ENCODE results near the gene CLPSL1. TPM values are rescaled to one million over a fixed set of nuclear protein-coding genes. Genes with fewer than 3 reads are reported as not detected.

Gene CLPSL1
- total and polyA plus RNA-seq, 2 experiments from 2014 or later: not detected

GRCh38 chr6:35774116-35774794 lies 6.6 kb upstream of the CLPSL1 start:
- H3K27me3 ChIP-seq (ENCODE audit: insufficient read depth): peaks cover 14% of the 10 kb centered on the region
- H2AFZ ChIP-seq: no peak overlapping the region
- H3K9me2 ChIP-seq (ENCODE audit: insufficient read depth): no peaks in the 10 kb centered on the region
- peaks cover 6% of the 10 kb centered on the region; the same call in 1 of the 2 replicates for H3F3A ChIP-seq (replicated peaks; ENCODE audit: low read depth)
- H3K4me1 Mint-ChIP-seq: peaks cover 7% of the 10 kb centered on the region
- no peaks in the 10 kb centered on the region; the same call in 2 of the 3 replicates for H3K36me3 Mint-ChIP-seq (ENCODE audit: low read depth)
- H3K4me1 ChIP-seq (ENCODE audit: insufficient read depth): no peaks in the 10 kb centered on the region
- H3K79me2 ChIP-seq (replicated peaks; ENCODE audit: insufficient read depth): no peaks in the 10 kb centered on the region
- no peak for ATAC-seq
- no peak overlapping the region for H3K4me2 ChIP-seq
- no peaks in the 10 kb centered on the region for H3K9me3 Mint-ChIP-seq
- H3K36me3 ChIP-seq (ENCODE audit: insufficient read depth): no peaks in the 10 kb centered on the region
- no peaks in the 10 kb centered on the region for H4K20me1 ChIP-seq (replicated peaks; ENCODE audit: insufficient read depth)
- H3K4me3 ChIP-seq: no peak overlapping the region
- no peak overlapping the region for H3K27ac ChIP-seq (ENCODE audit: low read depth)
- no peak overlapping the region for H3K27ac Mint-ChIP-seq
- peaks cover 18% of the 10 kb centered on the region for H3K27me3 Mint-ChIP-seq (ENCODE audit: insufficient read depth, low read depth, poor library complexity)
- H3K4me3 Mint-ChIP-seq: no peak overlapping the region
- DNase-seq (ENCODE audit: low spot score): no peak
- TF ChIP-seq ZNF331 (CRISPR knock-in tag; IDR thresholded peaks at IDR 0.05; ENCODE audit: low read depth) (no peak), JUNB (IDR thresholded peaks at IDR 0.05; ENCODE audit: unreplicated experiment) (no peak), EZH2 (IDR thresholded peaks at IDR 0.05; ENCODE audit: low read depth, unreplicated experiment) (no peak)

- no peaks in the 10 kb centered on the region for H3K36me3 ChIP-seq (ENCODE audit: insufficient read depth)
- no peak overlapping the region for H3K4me2 ChIP-seq
- Mint-ChIP-seq H3K4me1 (peaks cover 7% of the 10 kb centered on the region), H3K9me3 (no peaks in the 10 kb centered on the region), H3K27me3 (ENCODE audit: insufficient read depth, low read depth, poor library complexity) (peaks cover 18% of the 10 kb centered on the region), H3K4me3 (no peak overlapping the region), H3K36me3 (ENCODE audit: low read depth) (no peaks in the 10 kb centered on the region; the same call in 2 of the 3 replicates), H3K27ac (no peak overlapping the region)
- no peak overlapping the region for H3K27ac ChIP-seq (ENCODE audit: low read depth)
- H3F3A ChIP-seq (replicated peaks; ENCODE audit: low read depth): peaks cover 6% of the 10 kb centered on the region; the same call in 1 of the 2 replicates
- DNase-seq (ENCODE audit: low spot score) (no peak), ATAC-seq (no peak)
- H3K9me2 ChIP-seq (ENCODE audit: insufficient read depth): no peaks in the 10 kb centered on the region
- H2AFZ ChIP-seq: no peak overlapping the region
- no peak overlapping the region for H3K4me3 ChIP-seq
- peaks cover 14% of the 10 kb centered on the region for H3K27me3 ChIP-seq (ENCODE audit: insufficient read depth)
- no peaks in the 10 kb centered on the region for H3K4me1 ChIP-seq (ENCODE audit: insufficient read depth)
- no peaks in the 10 kb centered on the region for H4K20me1 ChIP-seq (replicated peaks; ENCODE audit: insufficient read depth)
- H3K79me2 ChIP-seq (replicated peaks; ENCODE audit: insufficient read depth): no peaks in the 10 kb centered on the region
- TF ChIP-seq NANOG (IDR thresholded peaks at IDR 0.05; ENCODE audit: borderline replicate concordance): no peak
- TF ChIP-seq ZNF331 (CRISPR knock-in tag; IDR thresholded peaks at IDR 0.05; ENCODE audit: low read depth): no peak
- no peak for TF ChIP-seq EZH2phosphoT487 (IDR thresholded peaks at IDR 0.05; ENCODE audit: unreplicated experiment)
- TF ChIP-seq, protein P1, sequence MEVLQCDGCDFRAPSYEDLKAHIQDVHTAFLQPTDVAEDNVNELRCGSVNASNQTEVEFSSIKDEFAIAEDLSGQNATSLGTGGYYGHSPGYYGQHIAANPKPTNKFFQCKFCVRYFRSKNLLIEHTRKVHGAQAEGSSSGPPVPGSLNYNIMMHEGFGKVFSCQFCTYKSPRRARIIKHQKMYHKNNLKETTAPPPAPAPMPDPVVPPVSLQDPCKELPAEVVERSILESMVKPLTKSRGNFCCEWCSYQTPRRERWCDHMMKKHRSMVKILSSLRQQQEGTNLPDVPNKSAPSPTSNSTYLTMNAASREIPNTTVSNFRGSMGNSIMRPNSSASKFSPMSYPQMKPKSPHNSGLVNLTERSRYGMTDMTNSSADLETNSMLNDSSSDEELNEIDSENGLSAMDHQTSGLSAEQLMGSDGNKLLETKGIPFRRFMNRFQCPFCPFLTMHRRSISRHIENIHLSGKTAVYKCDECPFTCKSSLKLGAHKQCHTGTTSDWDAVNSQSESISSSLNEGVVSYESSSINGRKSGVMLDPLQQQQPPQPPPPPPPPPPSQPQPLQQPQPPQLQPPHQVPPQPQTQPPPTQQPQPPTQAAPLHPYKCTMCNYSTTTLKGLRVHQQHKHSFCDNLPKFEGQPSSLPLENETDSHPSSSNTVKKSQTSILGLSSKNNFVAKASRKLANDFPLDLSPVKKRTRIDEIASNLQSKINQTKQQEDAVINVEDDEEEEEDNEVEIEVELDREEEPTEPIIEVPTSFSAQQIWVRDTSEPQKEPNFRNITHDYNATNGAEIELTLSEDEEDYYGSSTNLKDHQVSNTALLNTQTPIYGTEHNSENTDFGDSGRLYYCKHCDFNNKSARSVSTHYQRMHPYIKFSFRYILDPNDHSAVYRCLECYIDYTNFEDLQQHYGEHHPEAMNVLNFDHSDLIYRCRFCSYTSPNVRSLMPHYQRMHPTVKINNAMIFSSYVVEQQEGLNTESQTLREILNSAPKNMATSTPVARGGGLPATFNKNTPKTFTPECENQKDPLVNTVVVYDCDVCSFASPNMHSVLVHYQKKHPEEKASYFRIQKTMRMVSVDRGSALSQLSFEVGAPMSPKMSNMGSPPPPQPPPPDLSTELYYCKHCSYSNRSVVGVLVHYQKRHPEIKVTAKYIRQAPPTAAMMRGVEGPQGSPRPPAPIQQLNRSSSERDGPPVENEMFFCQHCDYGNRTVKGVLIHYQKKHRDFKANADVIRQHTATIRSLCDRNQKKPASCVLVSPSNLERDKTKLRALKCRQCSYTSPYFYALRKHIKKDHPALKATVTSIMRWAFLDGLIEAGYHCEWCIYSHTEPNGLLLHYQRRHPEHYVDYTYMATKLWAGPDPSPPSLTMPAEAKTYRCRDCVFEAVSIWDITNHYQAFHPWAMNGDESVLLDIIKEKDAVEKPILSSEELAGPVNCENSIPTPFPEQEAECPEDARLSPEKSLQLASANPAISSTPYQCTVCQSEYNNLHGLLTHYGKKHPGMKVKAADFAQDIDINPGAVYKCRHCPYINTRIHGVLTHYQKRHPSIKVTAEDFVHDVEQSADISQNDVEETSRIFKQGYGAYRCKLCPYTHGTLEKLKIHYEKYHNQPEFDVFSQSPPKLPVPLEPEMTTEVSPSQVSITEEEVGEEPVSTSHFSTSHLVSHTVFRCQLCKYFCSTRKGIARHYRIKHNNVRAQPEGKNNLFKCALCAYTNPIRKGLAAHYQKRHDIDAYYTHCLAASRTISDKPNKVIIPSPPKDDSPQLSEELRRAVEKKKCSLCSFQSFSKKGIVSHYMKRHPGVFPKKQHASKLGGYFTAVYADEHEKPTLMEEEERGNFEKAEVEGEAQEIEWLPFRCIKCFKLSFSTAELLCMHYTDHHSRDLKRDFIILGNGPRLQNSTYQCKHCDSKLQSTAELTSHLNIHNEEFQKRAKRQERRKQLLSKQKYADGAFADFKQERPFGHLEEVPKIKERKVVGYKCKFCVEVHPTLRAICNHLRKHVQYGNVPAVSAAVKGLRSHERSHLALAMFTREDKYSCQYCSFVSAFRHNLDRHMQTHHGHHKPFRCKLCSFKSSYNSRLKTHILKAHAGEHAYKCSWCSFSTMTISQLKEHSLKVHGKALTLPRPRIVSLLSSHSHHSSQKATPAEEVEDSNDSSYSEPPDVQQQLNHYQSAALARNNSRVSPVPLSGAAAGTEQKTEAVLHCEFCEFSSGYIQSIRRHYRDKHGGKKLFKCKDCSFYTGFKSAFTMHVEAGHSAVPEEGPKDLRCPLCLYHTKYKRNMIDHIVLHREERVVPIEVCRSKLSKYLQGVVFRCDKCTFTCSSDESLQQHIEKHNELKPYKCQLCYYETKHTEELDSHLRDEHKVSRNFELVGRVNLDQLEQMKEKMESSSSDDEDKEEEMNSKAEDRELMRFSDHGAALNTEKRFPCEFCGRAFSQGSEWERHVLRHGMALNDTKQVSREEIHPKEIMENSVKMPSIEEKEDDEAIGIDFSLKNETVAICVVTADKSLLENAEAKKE (CRISPR knock-in tag; IDR thresholded peaks at IDR 0.05): no peak
- no peak for TF ChIP-seq CTCF (conservative IDR thresholded peaks at IDR 0.05; ENCODE audit: low read depth in 2 of 2)
- TF ChIP-seq EZH2 (IDR thresholded peaks at IDR 0.05; ENCODE audit: low read depth, unreplicated experiment): no peak
- TF ChIP-seq JUNB (IDR thresholded peaks at IDR 0.05; ENCODE audit: unreplicated experiment): no peak
- TF ChIP-seq, protein P2, sequence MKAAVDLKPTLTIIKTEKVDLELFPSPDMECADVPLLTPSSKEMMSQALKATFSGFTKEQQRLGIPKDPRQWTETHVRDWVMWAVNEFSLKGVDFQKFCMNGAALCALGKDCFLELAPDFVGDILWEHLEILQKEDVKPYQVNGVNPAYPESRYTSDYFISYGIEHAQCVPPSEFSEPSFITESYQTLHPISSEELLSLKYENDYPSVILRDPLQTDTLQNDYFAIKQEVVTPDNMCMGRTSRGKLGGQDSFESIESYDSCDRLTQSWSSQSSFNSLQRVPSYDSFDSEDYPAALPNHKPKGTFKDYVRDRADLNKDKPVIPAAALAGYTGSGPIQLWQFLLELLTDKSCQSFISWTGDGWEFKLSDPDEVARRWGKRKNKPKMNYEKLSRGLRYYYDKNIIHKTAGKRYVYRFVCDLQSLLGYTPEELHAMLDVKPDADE (IDR thresholded peaks at IDR 0.05): no peak
- no peak for TF ChIP-seq ZNF114 (CRISPR knock-in tag; IDR thresholded peaks at IDR 0.05)
These were observed 5.8 kb upstream of the CLPSL1 start for GRCh38 chr6:35775031-35775430.

Measured in GM23338 (cell line).